Right atrium auricular region (tissue), 2 donors: ENCODE data around the gene SLC6A1. TPM values are rescaled to one million over a fixed set of nuclear protein-coding genes. Genes with fewer than 3 reads are reported as not detected.

Source experiments
- DNase-seq: peaks from one replicate; pipeline ENCODE4 v3.0.0-alpha.2; 2019; ENCODE audit warnings: low spot score
- H3K27ac ChIP-seq, 2 donors: fragments of 200-600 bp; sonication (generic); 1 replicate in 1 of 2; 2 replicates in 1 of 2; pipeline ENCODE4 v1.5.1; 2016 to 2019
- H3K27me3 ChIP-seq, 2 donors: fragments of 200-600 bp; sonication (generic); one replicate each; pipeline versions ENCODE4 v1.5.1 to v1.6.0; 2017 to 2019
- H3K36me3 ChIP-seq: fragments of 200-600 bp; sonication (generic); one replicate; pipeline ENCODE4 v1.5.1; 2016
- H3K4me1 ChIP-seq, 2 donors: fragments of 200-600 bp; sonication (generic); one replicate each; pipeline versions ENCODE4 v1.5.1 to v1.6.0; 2017 to 2019
- H3K4me3 ChIP-seq, 2 donors: fragments of 200-600 bp; sonication (generic); 1 replicate in 1 of 2; 2 replicates in 1 of 2; pipeline ENCODE4 v1.5.1; 2017 to 2019; ENCODE audit warnings: mild to moderate bottlenecking in 1 of 2, moderate library complexity in 1 of 2
- H3K9me3 ChIP-seq, 2 donors: fragments of 200-600 bp; sonication (generic); one replicate each; pipeline ENCODE4 v1.5.1; 2019
- CTCF ChIP-seq, 2 donors: fragments of 200-600 bp; sonication (generic); IDR thresholded peaks; one replicate each; pipeline ENCODE4 v1.5.1; 2019; ENCODE audit warnings: antibody characterized with exemption in 2 of 2
- total RNA-seq, 2 donors: library from RNA; depleted of rRNA; stranded (reverse); fragments of >200 nt; gene quantifications; one replicate each; pipeline ENCODE4 v1.1.0, GENCODE V29; 2016

SLC6A1 gene
- total RNA-seq, 2 donors from 2014 or later: 1.3 to 4.1 TPM

- Histone ChIP-seq H3K4me3 (no peak overlapping the region), H3K36me3 (no peaks in the 10 kb centered on the region), H3K9me3 (no peaks in the 10 kb centered on the region), H3K4me1 (peaks cover 0 to 41% of the 10 kb centered on the region in 2 donors), H3K27me3 (no peaks in the 10 kb centered on the region), H3K27ac (peak overlapping the region; percentile 70 to 72)
- TF ChIP-seq CTCF (IDR thresholded peaks at IDR 0.05): no peak
- DNase-seq: no peak
Observed at GRCh38 chr3:10955711-10956453, 36.7 kb upstream of the SLC6A1 start.

GRCh38 chr3:10956531-10956930 lies 36.0 kb upstream of the SLC6A1 start:
- Histone ChIP-seq H3K4me1 (peaks cover 0 to 35% of the 10 kb centered on the region in 2 donors), H3K27ac (peak overlapping the region; percentile 70 to 72), H3K4me3 (no peak overlapping the region), H3K9me3 (no peaks in the 10 kb centered on the region), H3K36me3 (no peaks in the 10 kb centered on the region), H3K27me3 (no peaks in the 10 kb centered on the region)
- no peak for TF ChIP-seq CTCF (IDR thresholded peaks at IDR 0.05)
- DNase-seq: no peak

GRCh38 chr3:10956986-10957385 lies 35.6 kb upstream of the SLC6A1 start:
- Histone ChIP-seq H3K9me3 (no peaks in the 10 kb centered on the region), H3K27ac (peak overlapping the region; percentile 70 to 72), H3K4me3 (no peak overlapping the region), H3K27me3 (no peaks in the 10 kb centered on the region), H3K4me1 (peaks cover 0 to 35% of the 10 kb centered on the region in 2 donors), H3K36me3 (no peaks in the 10 kb centered on the region)
- DNase-seq: no peak
- TF ChIP-seq CTCF (IDR thresholded peaks at IDR 0.05): no peak

DNA sequence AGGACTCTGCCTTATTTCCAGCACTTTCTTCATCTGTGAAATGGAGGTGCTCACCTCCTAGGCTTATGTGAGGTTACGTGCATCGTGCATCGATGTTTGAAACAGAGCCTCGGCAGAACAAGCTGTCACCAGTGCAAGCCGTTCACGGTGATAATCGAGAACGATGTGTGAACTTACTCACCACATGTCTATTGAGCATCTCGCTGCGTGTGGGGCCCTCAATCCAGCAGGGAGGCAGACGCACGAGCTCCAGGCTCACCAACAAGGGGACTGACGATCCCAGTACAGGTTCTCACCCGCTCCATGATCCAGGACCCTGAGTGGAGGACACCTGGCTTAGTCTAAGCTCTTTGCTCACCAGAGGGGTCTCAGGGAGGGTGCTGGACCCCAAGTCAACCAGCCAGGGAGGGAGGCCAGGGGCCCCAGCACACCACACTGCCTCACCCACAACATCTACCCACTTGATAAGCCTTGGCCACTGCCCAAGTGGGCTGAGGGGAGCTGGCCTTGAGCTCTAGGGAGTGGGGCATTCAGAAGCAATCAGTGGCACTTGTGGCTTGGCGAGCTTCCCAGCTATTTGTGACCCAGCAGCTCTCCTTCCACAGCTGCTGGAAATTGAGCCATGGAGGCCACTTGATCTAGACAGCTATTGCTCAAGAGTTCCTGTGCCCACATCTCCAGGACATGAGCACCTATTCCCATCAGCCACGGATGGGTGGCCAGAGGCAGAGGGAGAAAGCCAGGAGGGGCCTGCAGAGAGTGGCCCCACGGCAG lies 34.4 kb upstream of the SLC6A1 start:
- peak; percentile 70 for DNase-seq
- H3K27ac ChIP-seq: peak overlapping the region; percentile 70 to 72
- H3K36me3 ChIP-seq: no peaks in the 10 kb centered on the region
- H3K4me1 ChIP-seq: peaks cover 0 to 35% of the 10 kb centered on the region in 2 donors
- no peak overlapping the region for H3K4me3 ChIP-seq
- H3K9me3 ChIP-seq: no peaks in the 10 kb centered on the region
- H3K27me3 ChIP-seq: no peaks in the 10 kb centered on the region
- TF ChIP-seq CTCF (IDR thresholded peaks at IDR 0.05): no peak

GRCh38 chr3:10960255-10960654 lies 32.3 kb upstream of the SLC6A1 start:
- H3K27ac ChIP-seq: no peak overlapping the region
- H3K27me3 ChIP-seq: no peaks in the 10 kb centered on the region
- no peaks in the 10 kb centered on the region for H3K9me3 ChIP-seq
- no peak for TF ChIP-seq CTCF (IDR thresholded peaks at IDR 0.05)
- no peak overlapping the region for H3K4me3 ChIP-seq
- no peak for DNase-seq
- no peaks in the 10 kb centered on the region for H3K36me3 ChIP-seq
- peaks cover 0 to 35% of the 10 kb centered on the region in 2 donors for H3K4me1 ChIP-seq
